HepG2 (cell line): ENCODE measurements around the gene TMEM130. TPM values are rescaled to one million over a fixed set of nuclear protein-coding genes. Genes with fewer than 3 reads are reported as not detected.

ENCODE experiments used
- ARHGAP35 ChIP-seq: sonication (generic); formaldehyde crosslinking; IDR thresholded peaks from 2 replicates; pipeline ENCODE4 v1.9.0; 2022; ENCODE audit warnings: mild to moderate bottlenecking, inconsistent platforms, moderate library complexity, missing genetic modification reagents, borderline replicate concordance
- GABPB1 ChIP-seq: IDR thresholded peaks from 2 replicates; pipeline ENCODE4 v1.6.1; 2016; ENCODE audit warnings: mild to moderate bottlenecking, missing genetic modification reagents, moderate library complexity, missing compliant biosample characterization
- GATAD1 ChIP-seq: IDR thresholded peaks from 2 replicates; pipeline ENCODE4 v1.6.1; 2016; ENCODE audit warnings: missing genetic modification reagents, missing compliant biosample characterization
- MED13 ChIP-seq: sonication (generic); formaldehyde crosslinking; IDR thresholded peaks from 2 replicates; pipeline ENCODE4 v1.5.0; 2020; ENCODE audit warnings: missing genetic modification reagents
- NR2F2 ChIP-seq: IDR thresholded peaks from 2 replicates; pipeline ENCODE4 v1.6.1; 2012; ENCODE audit warnings: low read depth, inconsistent platforms, borderline replicate concordance
- SAP130 ChIP-seq: IDR thresholded peaks from 2 replicates; pipeline ENCODE4 v1.6.1; 2016; ENCODE audit warnings: low read depth
- SMC3 ChIP-seq: IDR thresholded peaks from 2 replicates; pipeline ENCODE4 v1.6.1; 2011; ENCODE audit warnings: low read length, improper control_type of control experiment
- SMYD3 ChIP-seq: sonication (generic); formaldehyde crosslinking; IDR thresholded peaks from 2 replicates; pipeline ENCODE4 v1.8.1; 2023; ENCODE audit warnings: mild to moderate bottlenecking, missing genetic modification reagents
- YY1 ChIP-seq: IDR thresholded peaks from 2 replicates; pipeline ENCODE4 v1.6.1; 2011; ENCODE audit warnings: low read length, low read depth, moderate library complexity, mild to moderate bottlenecking; ENCODE audit not compliant: insufficient read depth, insufficient replicate concordance
- ZFP1 ChIP-seq: IDR thresholded peaks from 2 replicates; pipeline ENCODE4 v1.6.1; 2016
- ZFP36 ChIP-seq: fragments of 150-350 bp; IDR thresholded peaks from 2 replicates; pipeline ENCODE4 v1.6.1; 2018; ENCODE audit warnings: borderline replicate concordance, low read length, low read depth; ENCODE audit not compliant: partially characterized antibody
- ZIK1 ChIP-seq: sonication (generic); formaldehyde crosslinking; IDR thresholded peaks from 2 replicates; pipeline ENCODE4 v1.5.0; 2020; ENCODE audit warnings: mild to moderate bottlenecking, low read depth, missing genetic modification reagents, borderline replicate concordance
- ZNF550 ChIP-seq: sonication (generic); formaldehyde crosslinking; IDR thresholded peaks from 2 replicates; pipeline ENCODE4 v1.4.0; 2020; ENCODE audit warnings: mild to moderate bottlenecking, missing genetic modification reagents, borderline replicate concordance
- ZNF552 ChIP-seq: sonication (generic); formaldehyde crosslinking; IDR thresholded peaks from 2 replicates; pipeline ENCODE4 v1.9.0; 2022; ENCODE audit warnings: missing genetic modification reagents, mild to moderate bottlenecking, borderline replicate concordance
- ZNF569 ChIP-seq: sonication (generic); formaldehyde crosslinking; IDR thresholded peaks from 2 replicates; pipeline ENCODE4 v1.5.0; 2020; ENCODE audit warnings: mild to moderate bottlenecking, missing genetic modification reagents, moderate library complexity, borderline replicate concordance
- ZNF619 ChIP-seq: sonication (generic); formaldehyde crosslinking; IDR thresholded peaks from 2 replicates; pipeline ENCODE4 v1.4.0; 2020; ENCODE audit warnings: mild to moderate bottlenecking, missing genetic modification reagents
- ZNF629 ChIP-seq: sonication (generic); formaldehyde crosslinking; conservative IDR thresholded peaks from 2 replicates; pipeline ENCODE4 v1.5.0; 2020; ENCODE audit warnings: missing genetic modification reagents
- ZNF781 ChIP-seq: sonication (generic); formaldehyde crosslinking; IDR thresholded peaks from 2 replicates; pipeline ENCODE4 v1.5.1; 2020; ENCODE audit warnings: borderline replicate concordance, mild to moderate bottlenecking, missing genetic modification reagents; ENCODE audit errors: not compliant biosample characterization
- polyA plus RNA-seq, 8 experiments: library from polyadenylated mRNA; depleted of rRNA in 3 of 8; stranded (reverse) in 7 of 8; unstranded in 1 of 8; fragments of >200 nt; fragmentation: Illumina TruSeq in 4 of 8; extraction: Trizol in 4 of 8; gene quantifications; 2 replicates each; pipeline versions ENCODE4 v1.2.1 to v1.2.3, GENCODE V29; 2011 to 2016; ENCODE audit warnings: low read depth in 4 of 8, missing spikeins in 1 of 8, mixed read lengths in 1 of 8; ENCODE audit not compliant: insufficient read depth in 1 of 8
- total RNA-seq, 5 experiments: library from RNA; depleted of rRNA; stranded (reverse); fragments of >200 nt; fragmentation: Illumina TruSeq; extraction: Trizol; gene quantifications; 2 replicates each; pipeline ENCODE4 v1.2.3, GENCODE V29; 2016; ENCODE audit warnings: low read depth in 1 of 5
- TF ChIP-seq, protein P1 (sequence below): sonication (generic); formaldehyde crosslinking; IDR thresholded peaks from 2 replicates; pipeline ENCODE4 v1.9.0; 2021; ENCODE audit warnings: missing genetic modification reagents, borderline replicate concordance
- TF ChIP-seq, protein P2 (sequence below): sonication (generic); formaldehyde crosslinking; IDR thresholded peaks from 2 replicates; pipeline ENCODE4 v1.8.0; 2023; ENCODE audit warnings: mild to moderate bottlenecking, missing genetic modification reagents
- TF ChIP-seq, protein P3 (sequence below): sonication (generic); formaldehyde crosslinking; IDR thresholded peaks from 2 replicates; pipeline ENCODE4 v1.5.1; 2020; ENCODE audit warnings: mild to moderate bottlenecking, missing genetic modification reagents, borderline replicate concordance
- TF ChIP-seq, protein P4 (sequence below), 2 experiments: sonication (generic) in 1 of 2; formaldehyde crosslinking in 1 of 2; IDR thresholded peaks; 2 replicates each; pipeline versions ENCODE4 v1.4.0 to v1.6.1; 2018 to 2020; ENCODE audit warnings: missing genetic modification reagents in 2 of 2, borderline replicate concordance in 1 of 2, low read depth in 1 of 2, mild to moderate bottlenecking in 1 of 2, missing biosample characterization in 1 of 2

The TMEM130 gene
- total and polyA plus RNA-seq, 2 of the 13 experiments (the other 11 are each of a cell fraction or from before 2014, with no cell fraction given): not detected

DNA sequence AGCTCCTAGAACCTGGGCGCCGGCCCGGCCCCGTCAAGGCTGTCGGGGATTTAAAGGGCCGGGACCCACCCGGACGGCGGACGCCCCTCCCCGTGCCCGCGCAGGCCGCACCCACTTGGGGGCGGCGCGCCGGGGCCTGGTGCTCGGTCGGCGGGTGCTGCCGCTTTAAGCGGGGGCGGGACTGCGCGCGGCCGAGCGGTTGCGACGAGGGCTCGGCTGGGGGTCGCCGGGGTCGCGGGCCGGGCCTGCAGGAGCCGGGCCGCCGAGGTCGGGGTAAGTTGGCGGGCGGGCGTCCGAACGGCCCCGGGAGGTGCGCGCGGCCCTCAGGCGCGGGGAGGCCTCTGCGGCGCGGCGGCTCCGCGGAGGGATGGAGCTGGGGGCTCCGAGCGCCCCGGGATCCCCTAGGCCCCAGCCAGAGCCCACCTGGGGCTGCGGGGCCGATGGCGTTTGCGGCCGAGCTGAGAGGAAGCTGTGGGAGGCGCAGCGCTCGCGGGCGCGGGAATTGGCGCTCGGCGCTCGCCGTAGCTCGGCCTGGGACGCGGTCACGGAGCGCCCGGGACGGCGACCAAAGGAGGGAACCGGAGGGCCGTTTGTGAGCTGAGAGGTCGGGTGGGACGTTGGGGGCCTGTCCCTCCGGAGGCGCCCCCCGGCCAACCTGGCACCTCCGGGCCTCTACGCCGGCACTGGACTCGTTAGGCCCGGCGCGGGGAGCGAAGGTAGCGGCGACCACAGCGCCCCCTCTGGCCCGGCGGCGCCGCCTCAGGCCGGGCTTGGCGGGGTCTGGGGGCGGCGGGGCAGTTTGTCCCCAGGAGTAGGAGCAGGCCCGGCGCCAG lies 8.8 kb upstream of the TMEM130 start, which contains the start of gene TRRAP (continued):
- TF ChIP-seq, protein P1, sequence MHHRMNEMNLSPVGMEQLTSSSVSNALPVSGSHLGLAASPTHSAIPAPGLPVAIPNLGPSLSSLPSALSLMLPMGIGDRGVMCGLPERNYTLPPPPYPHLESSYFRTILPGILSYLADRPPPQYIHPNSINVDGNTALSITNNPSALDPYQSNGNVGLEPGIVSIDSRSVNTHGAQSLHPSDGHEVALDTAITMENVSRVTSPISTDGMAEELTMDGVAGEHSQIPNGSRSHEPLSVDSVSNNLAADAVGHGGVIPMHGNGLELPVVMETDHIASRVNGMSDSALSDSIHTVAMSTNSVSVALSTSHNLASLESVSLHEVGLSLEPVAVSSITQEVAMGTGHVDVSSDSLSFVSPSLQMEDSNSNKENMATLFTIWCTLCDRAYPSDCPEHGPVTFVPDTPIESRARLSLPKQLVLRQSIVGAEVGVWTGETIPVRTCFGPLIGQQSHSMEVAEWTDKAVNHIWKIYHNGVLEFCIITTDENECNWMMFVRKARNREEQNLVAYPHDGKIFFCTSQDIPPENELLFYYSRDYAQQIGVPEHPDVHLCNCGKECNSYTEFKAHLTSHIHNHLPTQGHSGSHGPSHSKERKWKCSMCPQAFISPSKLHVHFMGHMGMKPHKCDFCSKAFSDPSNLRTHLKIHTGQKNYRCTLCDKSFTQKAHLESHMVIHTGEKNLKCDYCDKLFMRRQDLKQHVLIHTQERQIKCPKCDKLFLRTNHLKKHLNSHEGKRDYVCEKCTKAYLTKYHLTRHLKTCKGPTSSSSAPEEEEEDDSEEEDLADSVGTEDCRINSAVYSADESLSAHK (CRISPR knock-in tag): no peak
- TF ChIP-seq MED13 (CRISPR knock-in tag) (peak; percentile 51; the same call in 1 of the 2 replicates), ARHGAP35 (CRISPR knock-in tag) (peak; percentile 41; the same call in 1 of the 2 replicates), ZNF629 (CRISPR knock-in tag) (peak; percentile 29; the same call in 1 of the 2 replicates), SAP130 (CRISPR knock-in tag) (peak; percentile 50), ZFP36 (no peak), ZNF569 (CRISPR knock-in tag) (no peak), ZIK1 (CRISPR knock-in tag) (no peak), GATAD1 (CRISPR knock-in tag) (peak; percentile 84), ZNF550 (no peak), ZNF552 (no peak), GABPB1 (CRISPR knock-in tag) (peak; percentile 82), SMYD3 (CRISPR knock-in tag) (no peak), ZNF619 (CRISPR knock-in tag) (no peak), YY1 (peak; percentile 43), SMC3 (no peak), NR2F2 (no peak), ZFP1 (CRISPR knock-in tag) (no peak), ZNF781 (CRISPR knock-in tag) (no peak)
- TF ChIP-seq, protein P2, sequence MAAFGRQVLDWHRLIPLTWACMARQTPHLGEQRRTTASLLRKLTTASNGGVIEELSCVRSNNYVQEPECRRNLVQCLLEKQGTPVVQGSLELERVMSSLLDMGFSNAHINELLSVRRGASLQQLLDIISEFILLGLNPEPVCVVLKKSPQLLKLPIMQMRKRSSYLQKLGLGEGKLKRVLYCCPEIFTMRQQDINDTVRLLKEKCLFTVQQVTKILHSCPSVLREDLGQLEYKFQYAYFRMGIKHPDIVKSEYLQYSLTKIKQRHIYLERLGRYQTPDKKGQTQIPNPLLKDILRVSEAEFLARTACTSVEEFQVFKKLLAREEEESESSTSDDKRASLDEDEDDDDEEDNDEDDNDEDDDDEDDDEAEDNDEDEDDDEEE (CRISPR knock-in tag): 0 out of 2 replicates have a peak, but pooled peaks have one; percentile 46
- TF ChIP-seq, protein P3, sequence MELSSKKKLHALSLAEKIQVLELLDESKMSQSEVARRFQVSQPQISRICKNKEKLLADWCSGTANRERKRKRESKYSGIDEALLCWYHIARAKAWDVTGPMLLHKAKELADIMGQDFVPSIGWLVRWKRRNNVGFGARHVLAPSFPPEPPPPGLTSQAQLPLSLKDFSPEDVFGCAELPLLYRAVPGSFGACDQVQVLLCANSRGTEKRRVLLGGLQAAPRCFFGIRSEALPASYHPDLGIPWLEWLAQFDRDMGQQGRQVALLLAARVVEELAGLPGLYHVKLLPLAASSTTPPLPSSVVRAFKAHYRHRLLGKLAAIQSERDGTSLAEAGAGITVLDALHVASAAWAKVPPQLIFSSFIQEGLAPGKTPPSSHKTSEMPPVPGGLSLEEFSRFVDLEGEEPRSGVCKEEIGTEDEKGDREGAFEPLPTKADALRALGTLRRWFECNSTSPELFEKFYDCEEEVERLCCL (CRISPR knock-in tag): no peak
- TF ChIP-seq, protein P4, sequence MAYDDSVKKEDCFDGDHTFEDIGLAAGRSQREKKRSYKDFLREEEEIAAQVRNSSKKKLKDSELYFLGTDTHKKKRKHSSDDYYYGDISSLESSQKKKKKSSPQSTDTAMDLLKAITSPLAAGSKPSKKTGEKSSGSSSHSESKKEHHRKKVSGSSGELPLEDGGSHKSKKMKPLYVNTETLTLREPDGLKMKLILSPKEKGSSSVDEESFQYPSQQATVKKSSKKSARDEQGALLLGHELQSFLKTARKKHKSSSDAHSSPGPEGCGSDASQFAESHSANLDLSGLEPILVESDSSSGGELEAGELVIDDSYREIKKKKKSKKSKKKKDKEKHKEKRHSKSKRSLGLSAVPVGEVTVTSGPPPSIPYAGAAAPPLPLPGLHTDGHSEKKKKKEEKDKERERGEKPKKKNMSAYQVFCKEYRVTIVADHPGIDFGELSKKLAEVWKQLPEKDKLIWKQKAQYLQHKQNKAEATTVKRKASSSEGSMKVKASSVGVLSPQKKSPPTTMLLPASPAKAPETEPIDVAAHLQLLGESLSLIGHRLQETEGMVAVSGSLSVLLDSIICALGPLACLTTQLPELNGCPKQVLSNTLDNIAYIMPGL (CRISPR knock-in tag; IDR thresholded peaks at IDR 0.05; ENCODE audit: borderline replicate concordance in 1 of 2, low read depth in 1 of 2): peak; percentile 98 to 99
